Gastroesophageal sphincter (tissue), 3 donors: ENCODE data around the gene LECT2.

Experiments
- CTCF ChIP-seq, 4 experiments: fragments of 200-600 bp in 2 of 4; fragments of 450-650 bp in 2 of 4; sonication (generic) in 1 of 4; IDR thresholded peaks; one replicate each; pipeline ENCODE4 v1.5.1; 2017 to 2019; ENCODE audit warnings: antibody characterized with exemption in 4 of 4, mild to moderate bottlenecking in 2 of 4, moderate library complexity in 2 of 4
- POLR2A ChIP-seq, 2 donors: fragments of 450-650 bp; IDR thresholded peaks; one replicate each; pipeline ENCODE4 v1.6.1; 2017; ENCODE audit warnings: antibody characterized with exemption in 2 of 2, mild to moderate bottlenecking in 2 of 2, moderate library complexity in 1 of 2
- POLR2AphosphoS5 ChIP-seq: sonication (generic); formaldehyde crosslinking; IDR thresholded peaks from one replicate; pipeline ENCODE4 v1.6.1; 2017; ENCODE audit warnings: antibody characterized with exemption

GRCh38 chr5:135993880-135994636 is 39.3 kb upstream of the LECT2 start:
- no peak for TF ChIP-seq CTCF (IDR thresholded peaks at IDR 0.05)
- TF ChIP-seq POLR2A (IDR thresholded peaks at IDR 0.05), result no peak
- TF ChIP-seq POLR2AphosphoS5, result peak; percentile 32
